IPS DF 6.9 (cell line): Measurements from ENCODE around the gene ACER3.

Source experiments
- DNase-seq: peaks from one replicate; pipeline ENCODE4 v3.0.0-alpha.2; 2013; ENCODE audit warnings: low read depth, low spot score
- H3K27ac ChIP-seq: one replicate; pipeline ENCODE4 v1.5.1; 2013; ENCODE audit warnings: low read length, control low read depth
- H3K27me3 ChIP-seq: 2 replicates; pipeline ENCODE4 v1.6.1; 2013; ENCODE audit warnings: mild to moderate bottlenecking, low read length; ENCODE audit not compliant: control insufficient read depth, insufficient read depth
- H3K36me3 ChIP-seq: 2 replicates; pipeline ENCODE4 v1.6.1; 2013; ENCODE audit warnings: low read length; ENCODE audit not compliant: control insufficient read depth, insufficient read depth
- H3K4me1 ChIP-seq: 2 replicates; pipeline ENCODE4 v1.6.1; 2013; ENCODE audit warnings: low read length; ENCODE audit not compliant: control insufficient read depth, insufficient read depth
- H3K4me3 ChIP-seq: 2 replicates; pipeline ENCODE4 v1.5.1; 2013; ENCODE audit warnings: mild to moderate bottlenecking, low read length
- H3K9me3 ChIP-seq: 2 replicates; pipeline ENCODE4 v1.6.1; 2013; ENCODE audit warnings: low read length, inconsistent platforms; ENCODE audit not compliant: control insufficient read depth, insufficient read depth
- WGBS: extraction: QIAGEN DNeasy Blood & Tissue Kit; methylation state at CpG from one replicate; pipeline ENCODE4 v1.1.7; 2013; ENCODE audit warnings: mixed read lengths, missing lambda C conversion rate; ENCODE audit not compliant: insufficient read length, insufficient coverage; 5-methylcytosine and 5-hydroxymethylcytosine counted together

ACER3 gene

GRCh38 chr11:76919467-76919866 lies 58.7 kb downstream of the ACER3 start:
- Histone ChIP-seq H3K9me3 (no peaks in the 10 kb centered on the region), H3K27me3 (no peaks in the 10 kb centered on the region), H3K4me1 (peaks cover 2% of the 10 kb centered on the region; the same call in 1 of the 2 replicates), H3K4me3 (no peak overlapping the region), H3K36me3 (no peaks in the 10 kb centered on the region), H3K27ac (no peak overlapping the region)
- no CpG with 5 or more reads among the region's 1 CpG for WGBS
- no peak for DNase-seq

- no peaks in the 10 kb centered on the region for H3K27me3 ChIP-seq
- no peaks in the 10 kb centered on the region for H3K36me3 ChIP-seq
- WGBS = no CpG with 5 or more reads among the region's 7 CpGs
- no peak overlapping the region for H3K4me3 ChIP-seq
- H3K4me1 ChIP-seq = peaks cover 2% of the 10 kb centered on the region; the same call in 1 of the 2 replicates
- DNase-seq = peak; percentile 50
- no peaks in the 10 kb centered on the region for H3K9me3 ChIP-seq
- H3K27ac ChIP-seq = no peak overlapping the region
These were observed 59.4 kb downstream of the ACER3 start for GRCh38 chr11:76919887-76920746.

- no peaks in the 10 kb centered on the region for H3K9me3 ChIP-seq
- H3K27ac ChIP-seq = no peak overlapping the region
- no peaks in the 10 kb centered on the region for H3K4me1 ChIP-seq
- no peak overlapping the region for H3K4me3 ChIP-seq
- no peaks in the 10 kb centered on the region for H3K27me3 ChIP-seq
- H3K36me3 ChIP-seq = no peaks in the 10 kb centered on the region
- WGBS = no CpG with 5 or more reads among the region's 5 CpGs
- DNase-seq = no peak
These were observed 66.4 kb downstream of the ACER3 start for GRCh38 chr11:76927160-76927559.

GRCh38 chr11:76935042-76935441 lies 74.3 kb downstream of the ACER3 start:
- Histone ChIP-seq H3K36me3 (no peaks in the 10 kb centered on the region), H3K4me1 (no peaks in the 10 kb centered on the region), H3K4me3 (no peak overlapping the region), H3K27me3 (no peaks in the 10 kb centered on the region), H3K27ac (no peak overlapping the region), H3K9me3 (no peaks in the 10 kb centered on the region)
- no peak for DNase-seq
- no CpG with 5 or more reads among the region's 3 CpGs for WGBS

- Histone ChIP-seq H3K27ac (no peak overlapping the region), H3K27me3 (no peaks in the 10 kb centered on the region), H3K9me3 (no peaks in the 10 kb centered on the region), H3K36me3 (no peaks in the 10 kb centered on the region), H3K4me1 (no peaks in the 10 kb centered on the region), H3K4me3 (no peak overlapping the region)
- no peak for DNase-seq
- WGBS = no CpG with 5 or more reads among the region's 2 CpGs
These were observed 78.5 kb downstream of the ACER3 start for GRCh38 chr11:76939219-76939631.

- no peak for DNase-seq
- H3K36me3 ChIP-seq = no peaks in the 10 kb centered on the region
- no peaks in the 10 kb centered on the region for H3K4me1 ChIP-seq
- no peak overlapping the region for H3K4me3 ChIP-seq
- no peak overlapping the region for H3K27ac ChIP-seq
- H3K9me3 ChIP-seq = no peaks in the 10 kb centered on the region
- no CpG with 5 or more reads among the region's 1 CpG for WGBS
- H3K27me3 ChIP-seq = no peaks in the 10 kb centered on the region
These were observed 83.5 kb downstream of the ACER3 start for GRCh38 chr11:76944225-76944624.

- Histone ChIP-seq H3K4me1 (no peaks in the 10 kb centered on the region), H3K9me3 (no peaks in the 10 kb centered on the region), H3K36me3 (no peaks in the 10 kb centered on the region), H3K27me3 (no peaks in the 10 kb centered on the region), H3K27ac (no peak overlapping the region), H3K4me3 (no peak overlapping the region)
- WGBS = no CpG with 5 or more reads among the region's 1 CpG
- DNase-seq = no peak
These were observed 85.5 kb downstream of the ACER3 start for GRCh38 chr11:76946223-76946622.

GRCh38 chr11:76947190-76947589 lies 86.5 kb downstream of the ACER3 start:
- Histone ChIP-seq H3K9me3 (no peaks in the 10 kb centered on the region), H3K4me3 (no peak overlapping the region), H3K36me3 (no peaks in the 10 kb centered on the region), H3K27me3 (no peaks in the 10 kb centered on the region), H3K4me1 (no peaks in the 10 kb centered on the region), H3K27ac (no peak overlapping the region)
- no CpG with 5 or more reads among the region's 1 CpG for WGBS
- DNase-seq = no peak

- H3K9me3 ChIP-seq = no peaks in the 10 kb centered on the region
- H3K36me3 ChIP-seq = no peaks in the 10 kb centered on the region
- no peak overlapping the region for H3K4me3 ChIP-seq
- no CpG with 5 or more reads among the region's 3 CpGs for WGBS
- no peak for DNase-seq
- H3K27me3 ChIP-seq = no peaks in the 10 kb centered on the region
- H3K4me1 ChIP-seq = no peaks in the 10 kb centered on the region
- no peak overlapping the region for H3K27ac ChIP-seq
These were observed 87.1 kb downstream of the ACER3 start for GRCh38 chr11:76947800-76948199.

- H3K9me3 ChIP-seq = no peaks in the 10 kb centered on the region
- H3K27ac ChIP-seq = no peak overlapping the region
- WGBS = no CpG with 5 or more reads among the region's 3 CpGs
- H3K4me1 ChIP-seq = no peaks in the 10 kb centered on the region
- H3K27me3 ChIP-seq = no peaks in the 10 kb centered on the region
- H3K36me3 ChIP-seq = no peaks in the 10 kb centered on the region
- H3K4me3 ChIP-seq = no peak overlapping the region
- no peak for DNase-seq
These were observed 94.9 kb downstream of the ACER3 start for GRCh38 chr11:76955459-76956114.
